HepG2 (cell line): ENCODE measurements around the gene ACAT2. TPM values are rescaled to one million over a fixed set of nuclear protein-coding genes. Genes with fewer than 3 reads are reported as not detected.
A peak's percentile ranks its signal among the peaks of the same experiment; 100 is the strongest.

Experiments used
- ATF1 ChIP-seq: IDR thresholded peaks from 2 replicates; pipeline ENCODE4 v1.6.1; 2016; ENCODE audit warnings: mild to moderate bottlenecking, control low read depth
- FOSL1 ChIP-seq: sonication (generic); formaldehyde crosslinking; IDR thresholded peaks from 2 replicates; pipeline ENCODE4 v1.9.0; 2021; ENCODE audit warnings: missing genetic modification reagents, borderline replicate concordance
- HOXA5 ChIP-seq: sonication (generic); formaldehyde crosslinking; IDR thresholded peaks from 2 replicates; pipeline ENCODE4 v1.4.0; 2020; ENCODE audit warnings: missing genetic modification reagents
- KAT8 ChIP-seq: IDR thresholded peaks from 2 replicates; pipeline ENCODE4 v1.6.1; 2016; ENCODE audit warnings: missing genetic modification reagents, missing compliant biosample characterization
- KLF15 ChIP-seq: sonication (generic); formaldehyde crosslinking; IDR thresholded peaks from 2 replicates; pipeline ENCODE4 v1.8.1; 2023; ENCODE audit warnings: borderline replicate concordance, mild to moderate bottlenecking, inconsistent platforms, missing genetic modification reagents, mixed read lengths
- MAX ChIP-seq: IDR thresholded peaks from 2 replicates; pipeline ENCODE4 v1.6.1; 2012; ENCODE audit warnings: inconsistent platforms
- MIER2 ChIP-seq: IDR thresholded peaks from 2 replicates; pipeline ENCODE4 v1.6.1; 2016; ENCODE audit warnings: missing biosample characterization, missing genetic modification reagents
- MLX ChIP-seq: IDR thresholded peaks from 2 replicates; pipeline ENCODE4 v1.6.1; 2016
- NFE2L1 ChIP-seq: sonication (generic); formaldehyde crosslinking; IDR thresholded peaks from 2 replicates; pipeline ENCODE4 v1.4.0; 2020; ENCODE audit warnings: missing genetic modification reagents, mild to moderate bottlenecking, borderline replicate concordance
- NFYC ChIP-seq: IDR thresholded peaks from 2 replicates; pipeline ENCODE4 v1.6.1; 2016; ENCODE audit warnings: missing genetic modification reagents, missing compliant biosample characterization
- PPARG ChIP-seq: conservative IDR thresholded peaks from 2 replicates; pipeline ENCODE4 v1.6.1; 2016; ENCODE audit warnings: missing biosample characterization, missing genetic modification reagents
- RBM39 ChIP-seq: fragments of 200-400 bp; formaldehyde crosslinking; IDR thresholded peaks from one replicate; pipeline ENCODE4 v1.6.1; 2018; ENCODE audit warnings: antibody characterized with exemption, mild to moderate bottlenecking, low read depth, low read length; ENCODE audit not compliant: poor library complexity, severe bottlenecking
- RFX5 ChIP-seq: IDR thresholded peaks from 2 replicates; pipeline ENCODE4 v1.6.1; 2011; ENCODE audit warnings: low read depth, low read length, improper control_type of control experiment
- SALL1 ChIP-seq: sonication (generic); formaldehyde crosslinking; IDR thresholded peaks from 2 replicates; pipeline ENCODE4 v1.8.0; 2022; ENCODE audit warnings: mild to moderate bottlenecking, missing genetic modification reagents
- SRF ChIP-seq: IDR thresholded peaks from 2 replicates; pipeline ENCODE4 v1.6.1; 2011; ENCODE audit warnings: mild to moderate bottlenecking, low read depth, low read length, moderate library complexity
- TBX2 ChIP-seq: sonication (generic); formaldehyde crosslinking; IDR thresholded peaks from 2 replicates; pipeline ENCODE4 v1.5.0; 2020; ENCODE audit warnings: missing genetic modification reagents, mild to moderate bottlenecking, borderline replicate concordance
- ZBTB38 ChIP-seq: sonication (generic); formaldehyde crosslinking; IDR thresholded peaks from 2 replicates; pipeline ENCODE4 v1.5.1; 2020; ENCODE audit warnings: mild to moderate bottlenecking, missing genetic modification reagents
- ZMAT3 ChIP-seq: sonication (generic); formaldehyde crosslinking; conservative IDR thresholded peaks from 2 replicates; pipeline ENCODE4 v1.7.0; 2021; ENCODE audit warnings: missing genetic modification reagents
- ZNF17 ChIP-seq: sonication (generic); formaldehyde crosslinking; IDR thresholded peaks from 2 replicates; pipeline ENCODE4 v1.5.0; 2020; ENCODE audit warnings: mild to moderate bottlenecking, missing genetic modification reagents
- ZNF382 ChIP-seq: sonication (generic); formaldehyde crosslinking; IDR thresholded peaks from 2 replicates; pipeline ENCODE4 v1.5.0; 2020; ENCODE audit warnings: missing genetic modification reagents, mild to moderate bottlenecking, borderline replicate concordance
- ZNF777 ChIP-seq: sonication (generic); formaldehyde crosslinking; IDR thresholded peaks from 2 replicates; pipeline ENCODE4 v1.4.0; 2020; ENCODE audit warnings: missing genetic modification reagents
- ZNF841 ChIP-seq: sonication (generic); formaldehyde crosslinking; IDR thresholded peaks from 2 replicates; pipeline ENCODE4 v1.8.1; 2023; ENCODE audit warnings: missing genetic modification reagents, borderline replicate concordance
- ZSCAN20 ChIP-seq: sonication (generic); formaldehyde crosslinking; IDR thresholded peaks from 2 replicates; pipeline ENCODE4 v1.4.0; 2020; ENCODE audit warnings: missing genetic modification reagents, mild to moderate bottlenecking, borderline replicate concordance
- ZSCAN21 ChIP-seq: sonication (generic); formaldehyde crosslinking; IDR thresholded peaks from 2 replicates; pipeline ENCODE4 v1.8.0; 2022; ENCODE audit warnings: mild to moderate bottlenecking, missing genetic modification reagents, moderate library complexity, borderline replicate concordance
- ZSCAN30 ChIP-seq: sonication (generic); formaldehyde crosslinking; IDR thresholded peaks from 2 replicates; pipeline ENCODE4 v1.5.0; 2020; ENCODE audit warnings: mild to moderate bottlenecking, missing genetic modification reagents
- polyA plus RNA-seq, 8 experiments: library from polyadenylated mRNA; depleted of rRNA in 3 of 8; stranded (reverse) in 7 of 8; unstranded in 1 of 8; fragments of >200 nt; fragmentation: Illumina TruSeq in 4 of 8; extraction: Trizol in 4 of 8; gene quantifications; 2 replicates each; pipeline versions ENCODE4 v1.2.1 to v1.2.3, GENCODE V29; 2011 to 2016; ENCODE audit warnings: low read depth in 4 of 8, missing spikeins in 1 of 8, mixed read lengths in 1 of 8; ENCODE audit not compliant: insufficient read depth in 1 of 8
- total RNA-seq, 5 experiments: library from RNA; depleted of rRNA; stranded (reverse); fragments of >200 nt; fragmentation: Illumina TruSeq; extraction: Trizol; gene quantifications; 2 replicates each; pipeline ENCODE4 v1.2.3, GENCODE V29; 2016; ENCODE audit warnings: low read depth in 1 of 5
- TF ChIP-seq, protein P1 (sequence below): sonication (generic); formaldehyde crosslinking; IDR thresholded peaks from 2 replicates; pipeline ENCODE4 v1.4.0; 2020; ENCODE audit warnings: missing genetic modification reagents
- TF ChIP-seq, protein P2 (sequence below): sonication (generic); formaldehyde crosslinking; IDR thresholded peaks from 2 replicates; pipeline ENCODE4 v1.9.0; 2021; ENCODE audit warnings: missing genetic modification reagents, mild to moderate bottlenecking, borderline replicate concordance

Gene ACAT2
- total and polyA plus RNA-seq, 2 of the 13 experiments (the other 11 are each of a cell fraction or from before 2014, with no cell fraction given) = 121 to 534 TPM

GRCh38 chr6:159762681-159763293, 942 bp downstream of the ACAT2 start (continued):
- TF ChIP-seq MIER2 (peak; percentile 55; the same call in 1 of the 2 replicates), ZNF841 (CRISPR knock-in tag) (no peak), FOSL1 (no peak; the same call in 1 of the 2 replicates), ZSCAN30 (no peak), ZNF777 (CRISPR knock-in tag) (no peak), KAT8 (CRISPR knock-in tag) (no peak), KLF15 (CRISPR knock-in tag) (0 out of 2 replicates have a peak, but pooled peaks have one; percentile 84), NFYC (CRISPR knock-in tag) (no peak), SRF (peak; percentile 70; the same call in 1 of the 2 replicates), PPARG (CRISPR knock-in tag) (peak; percentile 88), MAX (peak; percentile 97), ATF1 (CRISPR knock-in tag) (no peak), RBM39 (no peak), ZNF17 (CRISPR knock-in tag) (no peak), ZSCAN20 (CRISPR knock-in tag) (no peak), SALL1 (CRISPR knock-in tag) (peak; percentile 92), HOXA5 (peak; percentile 20), ZSCAN21 (CRISPR knock-in tag) (peak; percentile 93), ZMAT3 (CRISPR knock-in tag) (no peak), TBX2 (CRISPR knock-in tag) (peak; percentile 68), RFX5 (no peak), ZNF382 (CRISPR knock-in tag) (no peak), NFE2L1 (CRISPR knock-in tag) (0 out of 2 replicates have a peak, but pooled peaks have one; percentile 2), ZBTB38 (CRISPR knock-in tag) (peak; percentile 62), MLX (CRISPR knock-in tag) (peak; percentile 79; the same call in 1 of the 2 replicates)
- TF ChIP-seq, protein P1, sequence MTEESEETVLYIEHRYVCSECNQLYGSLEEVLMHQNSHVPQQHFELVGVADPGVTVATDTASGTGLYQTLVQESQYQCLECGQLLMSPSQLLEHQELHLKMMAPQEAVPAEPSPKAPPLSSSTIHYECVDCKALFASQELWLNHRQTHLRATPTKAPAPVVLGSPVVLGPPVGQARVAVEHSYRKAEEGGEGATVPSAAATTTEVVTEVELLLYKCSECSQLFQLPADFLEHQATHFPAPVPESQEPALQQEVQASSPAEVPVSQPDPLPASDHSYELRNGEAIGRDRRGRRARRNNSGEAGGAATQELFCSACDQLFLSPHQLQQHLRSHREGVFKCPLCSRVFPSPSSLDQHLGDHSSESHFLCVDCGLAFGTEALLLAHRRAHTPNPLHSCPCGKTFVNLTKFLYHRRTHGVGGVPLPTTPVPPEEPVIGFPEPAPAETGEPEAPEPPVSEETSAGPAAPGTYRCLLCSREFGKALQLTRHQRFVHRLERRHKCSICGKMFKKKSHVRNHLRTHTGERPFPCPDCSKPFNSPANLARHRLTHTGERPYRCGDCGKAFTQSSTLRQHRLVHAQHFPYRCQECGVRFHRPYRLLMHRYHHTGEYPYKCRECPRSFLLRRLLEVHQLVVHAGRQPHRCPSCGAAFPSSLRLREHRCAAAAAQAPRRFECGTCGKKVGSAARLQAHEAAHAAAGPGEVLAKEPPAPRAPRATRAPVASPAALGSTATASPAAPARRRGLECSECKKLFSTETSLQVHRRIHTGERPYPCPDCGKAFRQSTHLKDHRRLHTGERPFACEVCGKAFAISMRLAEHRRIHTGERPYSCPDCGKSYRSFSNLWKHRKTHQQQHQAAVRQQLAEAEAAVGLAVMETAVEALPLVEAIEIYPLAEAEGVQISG (CRISPR knock-in tag) = peak; percentile 48; the same call in 1 of the 2 replicates
- TF ChIP-seq, protein P2, sequence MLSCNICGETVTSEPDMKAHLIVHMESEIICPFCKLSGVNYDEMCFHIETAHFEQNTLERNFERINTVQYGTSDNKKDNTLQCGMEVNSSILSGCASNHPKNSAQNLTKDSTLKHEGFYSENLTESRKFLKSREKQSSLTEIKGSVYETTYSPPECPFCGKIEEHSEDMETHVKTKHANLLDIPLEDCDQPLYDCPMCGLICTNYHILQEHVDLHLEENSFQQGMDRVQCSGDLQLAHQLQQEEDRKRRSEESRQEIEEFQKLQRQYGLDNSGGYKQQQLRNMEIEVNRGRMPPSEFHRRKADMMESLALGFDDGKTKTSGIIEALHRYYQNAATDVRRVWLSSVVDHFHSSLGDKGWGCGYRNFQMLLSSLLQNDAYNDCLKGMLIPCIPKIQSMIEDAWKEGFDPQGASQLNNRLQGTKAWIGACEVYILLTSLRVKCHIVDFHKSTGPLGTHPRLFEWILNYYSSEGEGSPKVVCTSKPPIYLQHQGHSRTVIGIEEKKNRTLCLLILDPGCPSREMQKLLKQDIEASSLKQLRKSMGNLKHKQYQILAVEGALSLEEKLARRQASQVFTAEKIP (CRISPR knock-in tag) = no peak
